BJ (cell line): ENCODE results near the gene PIGK. TPM values are rescaled to one million over a fixed set of nuclear protein-coding genes. Genes with fewer than 3 reads are reported as not detected.

ENCODE experiments used
- CTCF ChIA-PET: fragments of 350-600 bp; formaldehyde crosslinking; extraction: SDS; loops from one replicate; lab custom pipeline; 2021; ENCODE audit warnings: antibody characterized with exemption, inconsistent platforms; lab: Yijun Ruan, JAX
- POLR2A ChIA-PET: fragments of 300-600 bp; sonication (Branson Sonifier 250); formaldehyde crosslinking; extraction: SDS; loops from one replicate; lab custom pipeline; 2021; ENCODE audit warnings: antibody characterized with exemption; lab: Charles Lee
- DNase-seq: peaks from one replicate; pipeline ENCODE4 v3.0.0-alpha.2; 2011; ENCODE audit warnings: low read depth
- H3K27me3 ChIP-seq: 2 replicates; pipeline ENCODE4 v1.6.0; 2011; ENCODE audit warnings: low read length; ENCODE audit not compliant: control insufficient read depth, insufficient read depth
- H3K36me3 ChIP-seq: 2 replicates; pipeline ENCODE4 v1.5.1; 2011; ENCODE audit warnings: low read length; ENCODE audit not compliant: control insufficient read depth, insufficient read depth
- H3K4me3 ChIP-seq: 2 replicates; pipeline ENCODE4 v1.5.1; 2011; ENCODE audit warnings: low read depth, mild to moderate bottlenecking, control low read depth, low read length
- CTCF ChIP-seq: IDR thresholded peaks from 2 replicates; pipeline ENCODE4 v1.5.1; 2011; ENCODE audit warnings: low read depth, mild to moderate bottlenecking, control low read depth, inconsistent platforms, low read length, moderate library complexity; ENCODE audit not compliant: insufficient read depth
- polyA minus RNA-seq: library from RNA; depleted of rRNA, polyadenylated mRNA; stranded (reverse); fragments of >200 nt; gene quantifications from 2 replicates; pipeline ENCODE4 v1.2.3, GENCODE V29; 2011; rRNA and poly(A)+ RNA removed
- polyA plus RNA-seq: library from polyadenylated mRNA; depleted of rRNA; stranded (reverse); fragments of >200 nt; gene quantifications from 2 replicates; pipeline ENCODE4 v1.2.3, GENCODE V29; 2011; rRNA removed

Gene PIGK
- polyA plus RNA-seq (12.7 and 33.1 TPM in 2 replicates), polyA minus RNA-seq (7.0 and 10.5 TPM in 2 replicates)

GRCh38 chr1:77219166-77219887 is at the start of gene PIGK:
TSS of gene PIGK (minus strand) at chr1:77219430. CDS start at chr1:77219402, 28 bp downstream.
- H3K36me3 ChIP-seq, result no peaks in the 10 kb centered on the region
- no peaks in the 10 kb centered on the region for H3K27me3 ChIP-seq
- H3K4me3 ChIP-seq, result peak within 1 kb of the TSS; percentile 94
- ChIA-PET POLR2A (interaction anchor here (0.5 to 0.6 kb wide), 2 partner anchors 270 to 433 kb away, joined by 3 read pairs; no protein-coding TSS in a partner anchor), CTCF (interaction anchor here (0.8 to 2.0 kb wide), 5 partner anchors 12 to 317 kb away, joined by 3 to 9 read pairs (median 3); no protein-coding TSS in a partner anchor)
- DNase-seq, result peak; percentile 22
- peak; percentile 35; the same call in 1 of the 2 replicates for TF ChIP-seq CTCF

GRCh38 chr1:77267035-77267434 is 47.8 kb upstream of the PIGK start:
- no peak overlapping the region for H3K4me3 ChIP-seq
- ChIA-PET CTCF (no interaction called here), POLR2A (no interaction called here)
- no peak for TF ChIP-seq CTCF
- H3K36me3 ChIP-seq, result no peaks in the 10 kb centered on the region
- DNase-seq, result no peak
- H3K27me3 ChIP-seq, result no peaks in the 10 kb centered on the region

DNA sequence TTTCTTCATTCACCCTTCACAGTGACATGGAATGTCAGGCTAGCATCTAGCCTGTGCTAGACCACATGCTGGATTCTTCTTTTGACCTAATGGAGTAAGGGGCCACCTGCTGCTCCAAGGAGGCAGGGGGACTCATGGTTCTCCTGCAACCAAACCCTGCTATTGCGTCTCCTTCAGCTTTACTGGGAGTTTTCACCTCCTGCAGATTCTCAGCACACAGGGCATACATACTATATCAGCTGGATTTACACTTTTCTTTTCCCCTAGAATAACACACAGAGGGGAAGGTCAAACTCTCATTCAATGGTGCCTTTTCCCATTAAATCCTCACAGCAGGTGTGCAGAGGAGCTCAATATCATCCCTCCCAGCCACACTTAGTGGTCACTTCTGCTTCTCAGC is 46.0 kb upstream of the PIGK start:
- CTCF ChIA-PET, result interaction anchor here (1.1 kb wide), 1 partner anchor 9 kb away, joined by 4 read pairs; no protein-coding TSS in a partner anchor
- Histone ChIP-seq H3K27me3 (no peaks in the 10 kb centered on the region), H3K36me3 (no peaks in the 10 kb centered on the region), H3K4me3 (no peak overlapping the region)
- DNase-seq, result no peak
- POLR2A ChIA-PET, result no interaction called here
- no peak for TF ChIP-seq CTCF

- Histone ChIP-seq H3K4me3 (no peak overlapping the region), H3K27me3 (no peaks in the 10 kb centered on the region), H3K36me3 (no peaks in the 10 kb centered on the region)
- ChIA-PET CTCF (no interaction called here), POLR2A (no interaction called here)
- DNase-seq, result no peak
- TF ChIP-seq CTCF, result no peak
These were observed 44.5 kb upstream of the PIGK start for GRCh38 chr1:77263708-77264107.

- CTCF ChIA-PET, result no interaction called here
- POLR2A ChIA-PET, result no interaction called here
- Histone ChIP-seq H3K4me3 (no peak overlapping the region), H3K27me3 (no peaks in the 10 kb centered on the region), H3K36me3 (no peaks in the 10 kb centered on the region)
- no peak for TF ChIP-seq CTCF
- DNase-seq, result no peak
These were observed 34.0 kb upstream of the PIGK start for GRCh38 chr1:77253211-77253610.
